MM.1S (cell line): ENCODE results near the gene TNK2.

Experiments
- DNase-seq: peaks from one replicate; pipeline ENCODE4 v3.0.0-alpha.2; 2015
- H2AFZ ChIP-seq: fragments of 300-600 bp; sonication (generic); 2 replicates; pipeline ENCODE4 v1.6.0; 2016; ENCODE audit warnings: antibody characterized with exemption, low read length
- H3F3A ChIP-seq: fragments of 300-600 bp; sonication (generic); 2 replicates; pipeline ENCODE4 v1.6.1; 2016; ENCODE audit warnings: mild to moderate bottlenecking, antibody characterized with exemption, low read length, moderate library complexity, mixed read lengths; ENCODE audit not compliant: insufficient read depth
- H3K27ac ChIP-seq: fragments of 300-600 bp; sonication (generic); 2 replicates; pipeline ENCODE4 v1.5.1; 2016; ENCODE audit warnings: mild to moderate bottlenecking, low read length
- H3K27me3 ChIP-seq: fragments of 300-600 bp; sonication (generic); replicated peaks from 2 replicates; pipeline ENCODE4 v1.6.0; 2016; ENCODE audit warnings: low read length; ENCODE audit not compliant: insufficient read depth
- H3K36me3 ChIP-seq: fragments of 300-600 bp; sonication (generic); replicated peaks from 2 replicates; pipeline ENCODE4 v1.6.1; 2016; ENCODE audit warnings: mild to moderate bottlenecking, low read length, mixed read lengths; ENCODE audit not compliant: insufficient read depth
- H3K4me1 ChIP-seq: fragments of 300-600 bp; sonication (generic); 2 replicates; pipeline ENCODE4 v1.6.1; 2016; ENCODE audit warnings: low read length, mixed read lengths
- H3K4me2 ChIP-seq: fragments of 300-600 bp; sonication (generic); 2 replicates; pipeline ENCODE4 v1.6.0; 2016; ENCODE audit warnings: low read depth, low read length
- H3K4me3 ChIP-seq: fragments of 300-600 bp; sonication (generic); 2 replicates; pipeline ENCODE4 v1.5.1; 2016; ENCODE audit warnings: low read length, mixed read lengths
- H3K79me2 ChIP-seq: fragments of 300-600 bp; sonication (generic); 2 replicates; pipeline ENCODE4 v1.6.1; 2016; ENCODE audit warnings: mixed run types, low read length, mixed read lengths
- H3K9ac ChIP-seq: fragments of 300-600 bp; sonication (generic); 2 replicates; pipeline ENCODE4 v1.6.1; 2016; ENCODE audit warnings: low read length, mixed read lengths
- H3K9me2 ChIP-seq: fragments of 300-600 bp; sonication (generic); replicated peaks from 2 replicates; pipeline ENCODE4 v1.6.1; 2016; ENCODE audit warnings: mild to moderate bottlenecking, low read length, mixed read lengths; ENCODE audit not compliant: insufficient read depth
- H3K9me3 ChIP-seq: fragments of 300-600 bp; sonication (generic); replicated peaks from 2 replicates; pipeline ENCODE4 v1.6.1; 2016; ENCODE audit warnings: mild to moderate bottlenecking, low read length, mixed read lengths; ENCODE audit not compliant: insufficient read depth
- H4K20me1 ChIP-seq: fragments of 300-600 bp; sonication (generic); 2 replicates; pipeline ENCODE4 v1.6.1; 2016; ENCODE audit warnings: mild to moderate bottlenecking, low read length, moderate library complexity, mixed read lengths; ENCODE audit not compliant: insufficient read depth
- EZH2 ChIP-seq: fragments of 300-600 bp; sonication (generic); optimal IDR thresholded peaks from 2 replicates; pipeline ENCODE3; 2017; ENCODE audit warnings: low read depth, mild to moderate bottlenecking, antibody characterized with exemption, low read length, mixed read lengths
- EZH2phosphoT487 ChIP-seq: fragments of 300-600 bp; sonication (generic); IDR thresholded peaks from 2 replicates; pipeline ENCODE4 v1.6.1; 2018; ENCODE audit warnings: antibody characterized with exemption, low read length
- TF ChIP-seq, protein P1 (sequence below): fragments of 300-600 bp; sonication (generic); IDR thresholded peaks from 2 replicates; pipeline ENCODE4 v1.5.1; 2016; ENCODE audit warnings: antibody characterized with exemption, low read length, mixed read lengths

Gene TNK2

DNA sequence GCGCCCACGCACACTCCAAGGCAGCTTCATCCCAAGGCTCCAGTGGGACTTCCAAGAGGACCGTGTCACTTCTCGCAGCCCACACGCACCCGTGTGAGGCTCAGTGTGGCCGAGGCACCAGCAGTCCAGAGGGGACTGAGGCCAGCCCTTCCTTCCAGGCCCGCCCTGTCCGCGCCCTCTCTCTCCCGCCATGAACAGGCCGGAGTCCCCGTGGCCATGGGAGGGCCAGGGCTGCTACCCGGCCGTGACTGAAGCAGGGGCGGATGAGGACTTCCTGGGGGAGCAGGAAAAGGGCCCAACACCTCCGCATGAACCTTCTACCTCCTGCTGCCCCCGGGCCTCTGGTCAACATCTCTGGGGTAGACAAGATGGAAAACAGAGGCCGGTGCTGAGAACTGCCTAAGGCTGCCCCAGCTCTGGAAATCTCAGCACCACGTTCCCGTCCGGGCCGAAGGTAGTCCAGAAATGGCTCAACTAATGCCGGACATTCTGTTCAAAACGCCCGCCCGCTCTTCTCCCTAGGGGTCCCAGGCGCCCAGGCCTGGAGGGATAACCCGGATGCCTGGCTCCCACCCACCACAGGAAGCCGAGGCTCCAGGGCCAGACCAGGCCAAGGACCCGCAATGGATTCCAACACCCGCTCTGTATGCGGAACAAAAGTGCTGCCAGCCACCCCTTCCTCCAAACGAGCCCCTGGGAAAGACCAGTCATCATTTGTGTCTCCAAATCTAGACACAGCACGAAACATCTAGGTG, 32.7 kb downstream of the TNK2 start:
- Histone ChIP-seq H4K20me1 (no peaks in the 10 kb centered on the region), H3K27ac (no peak overlapping the region), H3K9me2 (no peaks in the 10 kb centered on the region), H3K79me2 (peaks cover 17% of the 10 kb centered on the region), H3F3A (no peaks in the 10 kb centered on the region), H3K27me3 (no peaks in the 10 kb centered on the region), H3K4me3 (no peak overlapping the region), H3K4me1 (no peaks in the 10 kb centered on the region), H3K9ac (no peak overlapping the region), H3K9me3 (no peaks in the 10 kb centered on the region), H3K4me2 (no peak overlapping the region), H3K36me3 (no peaks in the 10 kb centered on the region), H2AFZ (no peak overlapping the region)
- DNase-seq, result no peak
- TF ChIP-seq EZH2phosphoT487 (no peak), EZH2 (no peak)
- TF ChIP-seq, protein P1, sequence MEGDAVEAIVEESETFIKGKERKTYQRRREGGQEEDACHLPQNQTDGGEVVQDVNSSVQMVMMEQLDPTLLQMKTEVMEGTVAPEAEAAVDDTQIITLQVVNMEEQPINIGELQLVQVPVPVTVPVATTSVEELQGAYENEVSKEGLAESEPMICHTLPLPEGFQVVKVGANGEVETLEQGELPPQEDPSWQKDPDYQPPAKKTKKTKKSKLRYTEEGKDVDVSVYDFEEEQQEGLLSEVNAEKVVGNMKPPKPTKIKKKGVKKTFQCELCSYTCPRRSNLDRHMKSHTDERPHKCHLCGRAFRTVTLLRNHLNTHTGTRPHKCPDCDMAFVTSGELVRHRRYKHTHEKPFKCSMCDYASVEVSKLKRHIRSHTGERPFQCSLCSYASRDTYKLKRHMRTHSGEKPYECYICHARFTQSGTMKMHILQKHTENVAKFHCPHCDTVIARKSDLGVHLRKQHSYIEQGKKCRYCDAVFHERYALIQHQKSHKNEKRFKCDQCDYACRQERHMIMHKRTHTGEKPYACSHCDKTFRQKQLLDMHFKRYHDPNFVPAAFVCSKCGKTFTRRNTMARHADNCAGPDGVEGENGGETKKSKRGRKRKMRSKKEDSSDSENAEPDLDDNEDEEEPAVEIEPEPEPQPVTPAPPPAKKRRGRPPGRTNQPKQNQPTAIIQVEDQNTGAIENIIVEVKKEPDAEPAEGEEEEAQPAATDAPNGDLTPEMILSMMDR, result no peak

GRCh38 chr3:195873971-195874370, 34.4 kb downstream of the TNK2 start:
- DNase-seq, result no peak
- Histone ChIP-seq H3K27me3 (no peaks in the 10 kb centered on the region), H2AFZ (no peak overlapping the region), H3K9me2 (no peaks in the 10 kb centered on the region), H3K9ac (no peak overlapping the region), H3K4me2 (no peak overlapping the region), H3K4me3 (no peak overlapping the region), H3K4me1 (no peaks in the 10 kb centered on the region), H3K9me3 (no peaks in the 10 kb centered on the region), H3K36me3 (no peaks in the 10 kb centered on the region), H3F3A (no peaks in the 10 kb centered on the region), H4K20me1 (no peaks in the 10 kb centered on the region), H3K79me2 (peaks cover 17% of the 10 kb centered on the region), H3K27ac (no peak overlapping the region)
- TF ChIP-seq, protein P1, result no peak
- TF ChIP-seq EZH2phosphoT487, result no peak
- no peak for TF ChIP-seq EZH2

GRCh38 chr3:195873281-195873887, 35.0 kb downstream of the TNK2 start:
- Histone ChIP-seq H3K9me2 (no peaks in the 10 kb centered on the region), H3K9me3 (no peaks in the 10 kb centered on the region), H3K9ac (no peak overlapping the region), H3F3A (no peaks in the 10 kb centered on the region), H3K4me3 (no peak overlapping the region), H3K4me1 (no peaks in the 10 kb centered on the region), H3K79me2 (peaks cover 17% of the 10 kb centered on the region), H3K27me3 (no peaks in the 10 kb centered on the region), H3K4me2 (no peak overlapping the region), H4K20me1 (no peaks in the 10 kb centered on the region), H3K36me3 (no peaks in the 10 kb centered on the region), H2AFZ (no peak overlapping the region), H3K27ac (no peak overlapping the region)
- no peak for DNase-seq
- TF ChIP-seq EZH2phosphoT487, result no peak
- TF ChIP-seq, protein P1, result no peak
- TF ChIP-seq EZH2, result no peak
